Keratinocyte (primary cell): ENCODE results near the gene SMURF1. TPM values are rescaled to one million over a fixed set of nuclear protein-coding genes. Genes with fewer than 3 reads are reported as not detected.

Experiments used
- DNase-seq: peaks from one replicate; pipeline ENCODE4 v3.0.0-alpha.2; 2011; ENCODE audit warnings: low read depth, missing footprints, low spot score
- FAIRE-seq: peaks from 2 replicates; lab custom pipeline; 2011; peaks lifted over from hg19 to GRCh38; lab: Jason Lieb, UNC
- H2AFZ ChIP-seq: 2 replicates; pipeline ENCODE4 v1.6.0; 2012; ENCODE audit warnings: low read length, control low read depth, inconsistent platforms; ENCODE audit not compliant: control insufficient read depth
- H3K27ac ChIP-seq: 2 replicates; pipeline ENCODE4 v1.5.1; 2011; ENCODE audit warnings: low read length; ENCODE audit not compliant: control insufficient read depth, insufficient read depth
- H3K27me3 ChIP-seq: 3 replicates; pipeline ENCODE4 v1.6.0; 2011; ENCODE audit warnings: low read length; ENCODE audit not compliant: control insufficient read depth, insufficient read depth; ENCODE audit errors: extremely low read depth
- H3K36me3 ChIP-seq, 2 experiments: 2 replicates in 1 of 2; 3 replicates in 1 of 2; pipeline ENCODE4 v1.5.1; 2011; ENCODE audit warnings: low read length in 2 of 2, mild to moderate bottlenecking in 1 of 2; ENCODE audit not compliant: control insufficient read depth in 2 of 2, insufficient read depth in 2 of 2; ENCODE audit errors: extremely low read depth in 1 of 2
- H3K4me1 ChIP-seq: 3 replicates; pipeline ENCODE4 v1.5.1; 2011; ENCODE audit warnings: low read length; ENCODE audit not compliant: control insufficient read depth, insufficient read depth; ENCODE audit errors: extremely low read depth
- H3K4me2 ChIP-seq: 3 replicates; pipeline ENCODE4 v1.6.0; 2011; ENCODE audit warnings: low read depth, low read length; ENCODE audit not compliant: control insufficient read depth, insufficient read depth; ENCODE audit errors: extremely low read depth
- H3K4me3 ChIP-seq, 3 experiments: fragments of 200-600 bp in 1 of 3; sonication (generic) in 1 of 3; 2 replicates in 2 of 3; 3 replicates in 1 of 3; pipeline ENCODE4 v1.5.1; 2011 to 2016; ENCODE audit warnings: low read length in 3 of 3, mild to moderate bottlenecking in 3 of 3, control low read depth in 2 of 3, inconsistent platforms in 1 of 3, low read depth in 1 of 3, mixed read lengths in 1 of 3, mixed run types in 1 of 3, moderate library complexity in 1 of 3; ENCODE audit not compliant: control insufficient read depth in 2 of 3, insufficient read depth in 2 of 3; ENCODE audit errors: extremely low read depth in 1 of 3
- H3K79me2 ChIP-seq: 2 replicates; pipeline ENCODE4 v1.6.0; 2012; ENCODE audit warnings: low read length; ENCODE audit not compliant: control insufficient read depth, insufficient read depth
- H3K9ac ChIP-seq: 3 replicates; pipeline ENCODE4 v1.6.0; 2011; ENCODE audit warnings: low read length; ENCODE audit not compliant: control insufficient read depth, insufficient read depth; ENCODE audit errors: extremely low read depth
- H3K9me1 ChIP-seq: 3 replicates; pipeline ENCODE4 v1.6.0; 2011; ENCODE audit warnings: low read length; ENCODE audit not compliant: control insufficient read depth, insufficient read depth; ENCODE audit errors: extremely low read depth
- H3K9me3 ChIP-seq: 2 replicates; pipeline ENCODE4 v1.5.1; 2012; ENCODE audit warnings: low read depth, low read length; ENCODE audit not compliant: control insufficient read depth
- H4K20me1 ChIP-seq: 3 replicates; pipeline ENCODE4 v1.6.0; 2011; ENCODE audit warnings: low read length; ENCODE audit not compliant: control insufficient read depth, insufficient read depth; ENCODE audit errors: extremely low read depth
- EZH2 ChIP-seq: IDR thresholded peaks from one replicate; pipeline ENCODE4 v1.6.1; 2012; ENCODE audit warnings: inconsistent platforms, mild to moderate bottlenecking, low read length, moderate library complexity
- dilution Hi-C: fragments of 300-500 bp; cut with MboI; formaldehyde crosslinking; loops from one replicate; pipeline ENCODE4 v1.7.0; 2020; ENCODE audit warnings: low sequenced_read_pairs; ENCODE audit not compliant: extremely low pct_ligation_motif_present
- polyA plus RNA-seq, 5 experiments: library from polyadenylated mRNA; depleted of rRNA in 3 of 5; stranded (reverse) in 3 of 5; stranded (forward) in 1 of 5; unstranded in 1 of 5; fragments of >200 nt; gene quantifications; 1 replicate in 1 of 5; 2 replicates in 3 of 5; 3 replicates in 1 of 5; pipeline versions ENCODE4 v1.2.1 to v1.2.3, GENCODE V29; 2011 to 2012; ENCODE audit warnings: missing spikeins in 2 of 5, low read depth in 1 of 5, low replicate concordance in 1 of 5
- TF ChIP-seq, protein P1 (sequence below), 3 experiments: IDR thresholded peaks in 1 of 3; conservative IDR thresholded peaks in 1 of 3; optimal IDR thresholded peaks in 1 of 3; 2 replicates in 2 of 3; 3 replicates in 1 of 3; pipeline versions ENCODE3 to v1.5.1; 2011; ENCODE audit warnings: low read length in 3 of 3, mild to moderate bottlenecking in 3 of 3, moderate library complexity in 2 of 3, control low read depth in 1 of 3, inconsistent platforms in 1 of 3; ENCODE audit not compliant: insufficient read depth in 2 of 3; ENCODE audit errors: extremely low read depth in 1 of 3

Gene SMURF1
- polyA plus RNA-seq, 1 donor (not counting 4 experiments of a cell fraction or from before 2014, with no cell fraction given): 22.2 TPM

DNA sequence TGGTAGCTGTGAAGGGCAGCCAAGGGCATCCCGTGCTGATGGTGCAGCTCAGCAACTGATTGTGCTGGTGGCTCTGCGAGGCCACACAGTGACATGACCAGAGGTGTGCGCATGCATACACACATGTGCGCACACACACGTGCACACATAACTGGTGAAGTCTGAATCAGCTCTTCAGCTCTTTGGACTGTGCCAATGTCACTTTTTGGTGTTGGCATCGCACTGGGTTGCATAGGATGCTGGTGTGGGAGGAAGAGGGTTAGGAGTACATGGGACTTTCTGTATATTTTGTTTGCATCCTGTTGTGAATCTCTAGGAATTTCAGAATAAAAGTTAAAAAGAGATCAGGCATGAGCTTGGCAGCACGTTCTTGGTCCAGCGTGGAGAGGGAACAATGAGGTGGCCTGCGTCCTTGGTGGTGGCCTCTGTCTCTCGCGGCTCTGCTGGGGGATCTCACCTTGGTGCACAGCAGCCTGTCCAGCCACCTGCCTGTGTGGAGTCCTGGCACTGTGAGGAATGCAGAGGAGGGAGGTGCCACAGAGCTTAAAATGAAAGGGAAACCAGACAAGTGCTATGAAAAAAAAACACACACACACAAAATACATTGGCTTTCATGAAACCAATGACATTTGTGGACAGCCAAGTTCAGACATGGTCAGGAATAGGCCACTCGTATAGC, 141.6 kb downstream of the SMURF1 start:
- H3K4me3 ChIP-seq: no peak overlapping the region
- no peaks in the 10 kb centered on the region for H3K9me3 ChIP-seq
- no peaks in the 10 kb centered on the region for H4K20me1 ChIP-seq
- H3K79me2 ChIP-seq: no peaks in the 10 kb centered on the region
- H3K27ac ChIP-seq: no peak overlapping the region
- no peaks in the 10 kb centered on the region for H3K4me1 ChIP-seq
- TF ChIP-seq, protein P1, sequence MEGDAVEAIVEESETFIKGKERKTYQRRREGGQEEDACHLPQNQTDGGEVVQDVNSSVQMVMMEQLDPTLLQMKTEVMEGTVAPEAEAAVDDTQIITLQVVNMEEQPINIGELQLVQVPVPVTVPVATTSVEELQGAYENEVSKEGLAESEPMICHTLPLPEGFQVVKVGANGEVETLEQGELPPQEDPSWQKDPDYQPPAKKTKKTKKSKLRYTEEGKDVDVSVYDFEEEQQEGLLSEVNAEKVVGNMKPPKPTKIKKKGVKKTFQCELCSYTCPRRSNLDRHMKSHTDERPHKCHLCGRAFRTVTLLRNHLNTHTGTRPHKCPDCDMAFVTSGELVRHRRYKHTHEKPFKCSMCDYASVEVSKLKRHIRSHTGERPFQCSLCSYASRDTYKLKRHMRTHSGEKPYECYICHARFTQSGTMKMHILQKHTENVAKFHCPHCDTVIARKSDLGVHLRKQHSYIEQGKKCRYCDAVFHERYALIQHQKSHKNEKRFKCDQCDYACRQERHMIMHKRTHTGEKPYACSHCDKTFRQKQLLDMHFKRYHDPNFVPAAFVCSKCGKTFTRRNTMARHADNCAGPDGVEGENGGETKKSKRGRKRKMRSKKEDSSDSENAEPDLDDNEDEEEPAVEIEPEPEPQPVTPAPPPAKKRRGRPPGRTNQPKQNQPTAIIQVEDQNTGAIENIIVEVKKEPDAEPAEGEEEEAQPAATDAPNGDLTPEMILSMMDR (optimal IDR thresholded peaks at IDR 0.05 in 1 of 3, IDR thresholded peaks at IDR 0.05 in 1 of 3, conservative IDR thresholded peaks at IDR 0.05 in 1 of 3; ENCODE audit: extremely low read depth in 1 of 3, insufficient read depth in 2 of 3, low read length in 3 of 3): no peak
- TF ChIP-seq EZH2: no peak
- dilution Hi-C loops: no loop called here
- H3K9ac ChIP-seq: no peak overlapping the region
- no peak for FAIRE-seq
- peaks cover 34 to 36% of the 10 kb centered on the region in 2 experiments for H3K36me3 ChIP-seq
- DNase-seq: no peak
- H3K9me1 ChIP-seq: peaks cover 2% of the 10 kb centered on the region
- H2AFZ ChIP-seq: no peak overlapping the region
- H3K4me2 ChIP-seq: no peak overlapping the region
- no peaks in the 10 kb centered on the region for H3K27me3 ChIP-seq

DNA sequence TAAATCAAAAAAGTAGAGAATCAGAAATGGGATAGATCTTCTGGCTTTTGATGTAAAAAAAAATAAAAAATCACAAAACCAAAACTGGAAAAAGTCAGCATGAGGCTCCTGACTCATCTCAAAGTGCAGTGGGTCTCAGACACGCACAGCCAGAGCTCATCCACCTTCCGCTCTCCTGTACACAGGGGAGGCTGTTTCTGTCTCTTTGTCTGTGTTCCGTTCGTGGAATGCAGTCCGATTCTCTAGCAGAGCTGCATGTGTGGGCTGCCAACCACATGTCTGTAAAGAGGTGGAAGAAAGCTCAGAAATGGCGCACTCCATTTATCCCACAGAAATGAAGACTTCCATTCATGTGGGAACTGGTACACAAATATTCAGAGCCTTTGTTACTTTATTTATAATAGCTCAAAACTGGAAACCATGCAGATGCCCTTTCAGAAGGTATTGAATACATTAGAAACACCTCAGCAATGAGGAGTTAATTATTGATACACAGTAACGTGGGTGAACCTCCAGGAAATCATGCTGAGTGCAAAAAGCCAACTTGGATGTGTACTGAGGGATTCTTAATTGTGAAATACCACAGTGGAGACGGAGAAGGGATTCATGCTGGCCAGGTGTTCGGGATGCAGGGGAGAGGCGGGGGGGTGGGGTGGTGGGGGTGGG, 142.3 kb downstream of the SMURF1 start:
- Histone ChIP-seq H3K27me3 (no peaks in the 10 kb centered on the region), H3K36me3 (peaks cover 28 to 33% of the 10 kb centered on the region in 2 experiments), H3K9me1 (peaks cover 2% of the 10 kb centered on the region), H3K4me1 (no peaks in the 10 kb centered on the region), H2AFZ (no peak overlapping the region), H3K4me2 (no peak overlapping the region), H3K9me3 (no peaks in the 10 kb centered on the region), H3K4me3 (no peak overlapping the region), H3K9ac (no peak overlapping the region), H4K20me1 (no peaks in the 10 kb centered on the region), H3K27ac (no peak overlapping the region), H3K79me2 (no peaks in the 10 kb centered on the region)
- DNase-seq (no peak), FAIRE-seq (no peak)
- dilution Hi-C loops: no loop called here
- TF ChIP-seq, protein P1 (optimal IDR thresholded peaks at IDR 0.05 in 1 of 3, IDR thresholded peaks at IDR 0.05 in 1 of 3, conservative IDR thresholded peaks at IDR 0.05 in 1 of 3; ENCODE audit: extremely low read depth in 1 of 3, insufficient read depth in 2 of 3, low read length in 3 of 3): no peak
- no peak for TF ChIP-seq EZH2
